ENCODE measurements around the gene ALKBH3.

DNA sequence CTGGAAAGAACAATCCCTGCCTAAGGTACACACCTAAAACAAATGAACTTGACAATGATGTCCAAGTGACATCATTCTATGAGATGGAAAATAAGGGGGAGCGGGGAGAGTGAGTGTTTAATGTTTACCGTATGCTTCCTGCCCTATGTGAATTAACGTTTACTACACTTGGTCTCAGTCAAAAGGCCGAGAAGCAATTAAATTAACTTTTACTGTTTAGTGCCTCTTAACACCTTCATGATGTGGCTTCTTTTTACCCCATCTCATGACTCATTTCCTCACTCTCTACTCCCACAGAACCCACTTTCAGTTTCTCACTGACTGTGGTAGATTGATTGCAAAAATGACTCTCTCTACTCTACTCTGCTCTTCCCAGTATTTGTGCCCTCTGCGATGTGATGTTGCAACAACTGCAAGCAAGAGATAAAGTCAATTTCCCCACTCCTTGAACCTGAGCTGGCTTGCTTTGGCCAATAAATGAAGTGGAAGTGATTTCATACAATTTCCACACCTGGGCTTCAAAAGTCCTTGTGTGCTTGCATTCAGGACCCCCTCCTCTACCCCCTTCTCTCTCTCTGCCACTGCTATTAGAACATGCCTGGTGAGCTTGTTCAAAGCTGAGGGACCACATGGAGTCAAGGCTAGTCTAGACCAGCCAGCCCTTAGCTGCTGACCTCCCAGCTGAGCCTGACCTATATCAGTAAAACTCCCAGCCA lies 11.6 kb upstream of the ALKBH3 start:
- TF ChIP-seq, protein P1, sequence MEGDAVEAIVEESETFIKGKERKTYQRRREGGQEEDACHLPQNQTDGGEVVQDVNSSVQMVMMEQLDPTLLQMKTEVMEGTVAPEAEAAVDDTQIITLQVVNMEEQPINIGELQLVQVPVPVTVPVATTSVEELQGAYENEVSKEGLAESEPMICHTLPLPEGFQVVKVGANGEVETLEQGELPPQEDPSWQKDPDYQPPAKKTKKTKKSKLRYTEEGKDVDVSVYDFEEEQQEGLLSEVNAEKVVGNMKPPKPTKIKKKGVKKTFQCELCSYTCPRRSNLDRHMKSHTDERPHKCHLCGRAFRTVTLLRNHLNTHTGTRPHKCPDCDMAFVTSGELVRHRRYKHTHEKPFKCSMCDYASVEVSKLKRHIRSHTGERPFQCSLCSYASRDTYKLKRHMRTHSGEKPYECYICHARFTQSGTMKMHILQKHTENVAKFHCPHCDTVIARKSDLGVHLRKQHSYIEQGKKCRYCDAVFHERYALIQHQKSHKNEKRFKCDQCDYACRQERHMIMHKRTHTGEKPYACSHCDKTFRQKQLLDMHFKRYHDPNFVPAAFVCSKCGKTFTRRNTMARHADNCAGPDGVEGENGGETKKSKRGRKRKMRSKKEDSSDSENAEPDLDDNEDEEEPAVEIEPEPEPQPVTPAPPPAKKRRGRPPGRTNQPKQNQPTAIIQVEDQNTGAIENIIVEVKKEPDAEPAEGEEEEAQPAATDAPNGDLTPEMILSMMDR (IDR thresholded peaks at IDR 0.05): no peak
- no peak for TF ChIP-seq POLR2AphosphoS5 (IDR thresholded peaks at IDR 0.05)
- TF ChIP-seq EP300 (IDR thresholded peaks at IDR 0.05): no peak
- no peak for TF ChIP-seq POLR2A (IDR thresholded peaks at IDR 0.05)
